Measurements from ENCODE around the gene CT45A1.
"Not testable (repeated sequence)": the region's sequence is repeated elsewhere in the genome, so short reads cannot be mapped to it uniquely, and the experiment has no call there.

CT45A1 gene, protein sequence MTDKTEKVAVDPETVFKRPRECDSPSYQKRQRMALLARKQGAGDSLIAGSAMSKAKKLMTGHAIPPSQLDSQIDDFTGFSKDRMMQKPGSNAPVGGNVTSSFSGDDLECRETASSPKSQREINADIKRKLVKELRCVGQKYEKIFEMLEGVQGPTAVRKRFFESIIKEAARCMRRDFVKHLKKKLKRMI

DNA sequence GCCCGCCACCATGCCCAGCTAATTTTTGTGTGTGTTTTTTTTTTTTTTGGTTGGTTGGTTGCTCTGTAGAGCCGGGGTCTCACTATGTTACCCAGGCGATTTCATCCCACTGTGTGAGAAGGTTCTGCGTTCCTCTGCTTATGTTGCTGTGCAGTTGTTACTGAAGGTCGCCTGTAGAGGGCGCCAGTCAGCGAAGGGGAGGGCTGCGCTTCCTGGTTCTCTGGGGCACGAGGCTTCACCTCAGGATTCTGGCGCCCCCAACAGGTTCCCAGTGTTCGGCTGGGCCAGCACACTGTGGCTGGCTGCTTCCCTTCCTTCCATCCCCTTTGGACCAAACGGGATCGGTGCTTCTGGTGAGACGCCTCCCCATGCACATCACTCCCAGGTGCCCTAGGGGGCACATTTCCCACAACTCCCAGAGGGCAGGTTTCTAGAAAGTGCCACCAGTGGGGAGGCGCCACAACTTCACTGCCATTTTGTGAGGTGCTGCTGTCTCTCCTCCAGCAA lies at the start of gene CT45A1:
Gene CT45A1, plus strand, starts transcription at position 457 of the 507 bp plus-strand sequence. CDS start 5,302 bp downstream, outside the sequence.
- DNase-seq: peak; percentile 1

DNA sequence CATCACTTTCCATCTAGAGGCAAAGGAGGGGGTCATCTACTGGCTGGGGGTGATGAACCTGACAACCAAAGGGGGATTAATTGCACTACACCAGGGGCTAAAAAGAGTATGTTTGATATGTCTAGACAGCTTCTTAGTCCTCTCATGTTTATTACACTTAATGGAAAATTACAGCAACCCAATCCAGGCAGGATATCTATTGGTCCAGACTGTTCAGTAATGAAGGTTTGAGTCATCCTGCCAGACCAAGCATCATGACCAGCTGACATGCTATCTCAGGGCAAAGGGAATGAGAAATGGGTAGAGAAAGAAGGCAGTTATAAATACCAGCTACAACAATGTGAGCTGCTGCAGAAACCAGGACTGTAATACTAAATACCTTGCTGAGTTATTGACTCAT lies 40.5 kb upstream of the CT45A1 start:
- DNase-seq: not testable (repeated sequence)

DNA sequence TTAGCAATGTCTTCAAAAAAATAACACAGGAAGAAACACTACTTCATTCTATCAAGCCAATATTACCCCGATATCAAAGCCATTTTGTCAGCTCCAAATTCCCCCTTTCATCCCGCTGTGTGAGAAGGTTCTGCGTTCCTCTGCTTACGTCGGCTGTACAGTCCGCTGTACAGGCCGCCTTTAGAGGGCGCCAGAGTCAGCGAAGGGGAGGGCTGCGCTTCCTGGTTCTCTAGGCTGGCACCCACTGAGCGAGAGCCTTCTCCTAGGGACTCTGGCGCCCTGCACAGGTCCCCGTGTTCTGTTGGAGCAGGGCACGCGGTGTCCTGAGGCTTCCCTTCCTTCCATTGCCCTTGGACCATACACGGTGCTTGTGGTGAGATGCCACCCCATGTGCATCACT lies 25.3 kb upstream of the CT45A1 start:
- no peak for DNase-seq

DNA sequence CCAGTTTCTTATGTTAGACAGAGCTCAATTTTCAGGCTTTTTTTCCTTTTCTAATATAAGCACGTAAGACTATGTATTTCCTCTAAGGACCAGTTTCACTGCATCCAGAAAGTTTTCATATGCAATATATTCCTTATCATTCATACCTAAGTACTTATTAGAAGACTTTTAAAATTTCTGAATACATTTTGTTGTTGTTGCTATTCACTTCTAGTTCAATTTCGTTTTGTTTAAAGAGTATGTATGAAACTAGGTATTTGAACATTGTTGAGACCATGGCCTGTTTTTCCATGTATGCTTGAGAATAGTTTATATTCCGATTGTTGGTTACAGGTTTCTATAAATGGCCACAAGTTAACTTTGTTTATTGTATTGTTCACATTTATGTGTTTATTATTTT lies 18.0 kb upstream of the CT45A1 start:
- DNase-seq: no peak

- DNase-seq: no peak
Observed at GRCh38 chrX:135697601-135698000, 15.8 kb upstream of the CT45A1 start.

DNA sequence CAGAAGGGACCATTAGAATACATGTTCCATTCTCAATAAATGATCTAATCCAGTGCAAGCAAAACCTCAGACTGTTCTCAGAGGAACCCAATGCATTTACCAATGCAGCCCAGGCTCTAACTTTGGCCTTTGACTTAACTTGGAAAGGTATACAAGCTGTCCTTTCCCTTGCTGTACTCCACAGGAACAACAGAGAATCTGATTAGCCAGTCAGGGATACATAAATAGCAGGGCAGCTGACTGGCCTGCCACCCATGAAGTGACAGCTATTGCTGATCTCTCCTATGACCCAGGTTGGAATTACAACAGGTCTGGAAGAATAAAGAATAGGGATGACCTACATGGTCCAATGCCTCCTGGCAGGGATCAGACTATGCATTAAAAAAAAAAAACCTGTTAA lies 14.5 kb upstream of the CT45A1 start:
- DNase-seq: no peak

DNA sequence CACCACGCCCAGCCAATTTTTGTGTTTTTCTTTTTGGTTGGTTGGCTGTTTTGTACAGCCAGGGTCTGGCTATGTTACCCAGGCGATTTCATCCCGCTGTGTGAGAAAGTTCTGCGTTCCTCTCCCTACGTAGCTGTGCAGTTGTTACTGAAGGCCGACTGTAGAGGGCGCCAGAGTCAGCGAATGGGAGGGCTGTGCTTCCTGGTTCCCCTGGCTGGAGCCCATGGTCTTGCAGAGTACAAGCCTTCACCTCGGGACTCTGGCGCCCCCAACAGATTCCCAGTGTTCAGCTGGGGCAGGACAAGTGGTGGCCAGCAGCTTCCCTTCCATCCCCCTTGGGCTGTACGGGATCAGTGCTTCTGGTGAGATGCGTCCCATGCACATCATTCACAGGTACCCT lies 5.6 kb upstream of the CT45A1 start:
- peak; percentile 26 for DNase-seq

DNA sequence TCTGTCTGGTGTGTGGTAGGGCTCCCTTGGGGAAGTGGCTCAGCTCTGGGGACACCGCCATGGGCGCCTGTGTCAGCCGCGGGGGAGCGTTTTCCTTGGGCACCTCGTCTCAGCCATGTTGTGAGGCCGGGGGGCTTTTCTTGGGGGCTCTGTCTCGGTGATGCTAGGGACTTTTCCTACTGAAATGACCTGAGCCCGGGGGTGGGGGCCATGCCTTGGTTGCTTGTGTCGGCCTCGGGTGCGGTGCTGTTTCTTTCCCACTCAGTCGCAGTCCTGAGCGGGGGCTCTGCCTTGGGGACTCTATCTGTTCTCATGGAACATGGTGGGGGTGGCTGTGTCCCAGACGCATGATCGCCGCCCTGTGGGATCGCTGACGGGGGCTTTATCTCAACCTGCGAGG lies 356 bp downstream of the CT45A1 start:
- no peak for DNase-seq

GRCh38 chrX:135734666-135735065 lies 21.2 kb downstream of the CT45A1 start:
- not testable (repeated sequence) for DNase-seq

DNA sequence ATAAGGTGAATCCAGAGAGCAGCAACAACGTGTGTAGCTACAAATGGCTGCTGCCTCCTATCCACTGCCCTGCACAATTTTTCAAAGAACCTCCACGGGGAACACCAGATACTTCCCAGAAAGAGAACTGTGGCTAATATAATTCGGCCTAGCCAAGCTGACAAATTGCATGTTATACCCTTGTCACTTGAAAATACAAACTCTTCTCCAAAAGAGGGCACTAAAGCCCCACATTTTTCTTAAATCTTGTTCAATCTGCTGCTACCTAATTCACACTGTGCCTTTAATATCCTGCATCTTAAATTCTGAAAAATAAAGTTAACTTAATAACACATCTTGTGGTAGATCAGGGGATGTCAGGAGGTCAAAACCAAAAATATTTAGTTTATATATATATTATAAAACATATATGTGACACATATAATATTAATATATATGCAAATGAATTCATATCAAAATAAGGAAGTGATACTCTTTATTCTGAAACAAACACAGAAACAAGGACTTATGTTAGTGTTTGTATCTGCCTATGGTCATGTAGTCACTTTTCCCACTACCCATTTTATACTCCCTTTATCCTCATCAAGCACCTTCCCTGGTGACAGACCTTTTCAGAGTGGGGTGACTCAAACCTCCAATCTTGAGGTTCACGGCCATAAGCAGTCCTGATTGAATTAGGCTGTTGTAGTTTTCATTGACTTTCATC lies 24.1 kb downstream of the CT45A1 start:
- DNase-seq: peak; percentile 0

DNA sequence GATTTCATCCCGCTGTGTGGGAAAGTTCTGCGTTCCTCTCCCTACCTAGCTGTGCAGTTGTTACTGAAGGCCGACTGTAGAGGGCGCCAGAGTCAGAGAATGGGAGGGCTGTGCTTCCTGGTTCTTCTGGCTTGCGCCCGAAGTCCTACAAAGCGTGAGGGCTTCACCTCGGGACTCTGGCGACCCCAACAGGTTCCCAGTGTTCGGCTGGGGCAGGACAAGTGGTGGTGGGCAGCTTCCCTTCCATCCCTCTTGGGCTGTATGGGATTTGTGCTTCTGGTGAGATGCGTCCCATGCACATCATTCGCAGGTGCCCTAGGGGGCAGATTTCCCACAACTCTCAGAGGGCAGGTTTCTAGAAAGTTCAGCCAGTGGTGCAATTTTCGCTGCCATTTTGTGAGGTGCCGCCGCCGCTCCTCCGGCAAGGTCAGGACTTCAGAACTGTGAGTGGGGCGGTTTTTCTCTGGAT lies 27.3 kb downstream of the CT45A1 start:
- DNase-seq: peak; percentile 47

DNA sequence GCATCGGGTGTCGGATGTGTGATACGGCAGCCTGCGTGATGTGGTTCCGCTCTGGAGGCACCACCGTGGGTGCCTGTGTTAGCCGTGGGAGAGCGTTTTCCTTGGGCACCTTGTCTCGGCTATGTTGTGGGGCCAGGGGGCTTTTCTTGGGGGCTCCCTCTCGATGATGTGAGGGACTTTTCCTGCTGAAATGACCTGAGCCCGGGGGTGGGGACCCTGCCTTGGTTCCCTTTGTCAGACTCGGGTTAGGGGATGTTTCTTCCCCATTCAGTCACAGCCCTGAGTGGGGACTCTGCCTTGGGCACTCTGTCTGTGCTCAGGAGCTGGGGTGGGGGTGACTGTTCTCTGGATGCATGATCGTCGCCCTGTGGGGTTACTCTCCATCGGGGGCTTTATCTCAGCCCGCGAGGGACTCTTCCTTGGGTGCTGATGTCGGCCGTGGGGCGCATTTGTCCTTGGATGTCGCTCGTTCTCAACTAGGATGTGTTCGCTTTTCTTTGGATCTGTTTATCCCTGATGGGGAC lies 27.8 kb downstream of the CT45A1 start:
- DNase-seq: no peak

- not testable (repeated sequence) for DNase-seq
Observed at GRCh38 chrX:135744739-135745138, 31.3 kb downstream of the CT45A1 start.

GRCh38 chrX:135768091-135768490 lies 54.7 kb downstream of the CT45A1 start, which contains the start of gene CT45A3:
Gene CT45A3 (minus strand): TSS chrX:135768191. CDS start chrX:135764444, 3,747 bp downstream.
- not testable (repeated sequence) for DNase-seq
